Activated CD8-positive, alpha-beta memory T cell treated with anti-CD3 and anti-CD28 coated beads for 24 hours (primary cell): Measurements from ENCODE around the gene CEP83.

Source experiments
- DNase-seq: peaks from one replicate; pipeline ENCODE4 v3.0.0-alpha.2; 2020

CEP83 gene

DNA sequence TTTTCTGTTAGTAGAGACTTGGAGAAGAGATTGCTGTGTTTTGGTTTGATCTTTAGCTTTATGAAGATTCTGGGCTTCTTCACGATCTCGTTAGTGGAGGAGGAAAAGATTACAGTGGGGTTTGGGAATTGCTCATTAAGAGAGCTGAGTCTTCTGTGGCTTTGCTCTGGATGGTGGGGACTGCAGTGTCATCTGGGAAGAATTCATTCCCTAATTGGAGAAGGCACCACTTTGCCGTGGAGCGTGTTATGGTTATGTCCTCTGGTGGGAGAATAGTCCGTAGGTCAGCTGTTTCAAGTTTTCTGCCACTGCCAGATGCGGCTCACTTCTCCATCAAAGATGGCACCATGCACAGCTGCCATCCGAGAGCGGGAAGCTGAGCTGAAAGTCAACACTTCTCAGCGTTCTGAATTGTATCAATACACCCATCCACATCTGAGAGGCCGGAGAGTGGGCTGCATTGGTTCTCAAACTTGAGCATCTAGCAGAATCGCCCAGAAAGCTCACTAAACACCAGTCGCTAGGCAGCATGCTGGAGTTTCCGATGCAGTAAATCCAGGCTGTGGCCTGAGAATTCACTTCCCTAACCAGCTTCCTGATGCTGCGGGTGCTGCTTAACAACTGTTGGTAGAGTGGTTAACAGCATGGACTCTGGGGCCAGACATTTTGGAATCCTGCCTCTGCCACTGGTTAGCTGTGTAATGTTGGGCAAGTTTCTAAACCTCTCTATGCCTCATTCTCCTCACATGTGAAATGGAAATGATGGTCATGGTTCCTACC lies 193.5 kb downstream of the CEP83 start:
- peak; percentile 0 for DNase-seq

DNA sequence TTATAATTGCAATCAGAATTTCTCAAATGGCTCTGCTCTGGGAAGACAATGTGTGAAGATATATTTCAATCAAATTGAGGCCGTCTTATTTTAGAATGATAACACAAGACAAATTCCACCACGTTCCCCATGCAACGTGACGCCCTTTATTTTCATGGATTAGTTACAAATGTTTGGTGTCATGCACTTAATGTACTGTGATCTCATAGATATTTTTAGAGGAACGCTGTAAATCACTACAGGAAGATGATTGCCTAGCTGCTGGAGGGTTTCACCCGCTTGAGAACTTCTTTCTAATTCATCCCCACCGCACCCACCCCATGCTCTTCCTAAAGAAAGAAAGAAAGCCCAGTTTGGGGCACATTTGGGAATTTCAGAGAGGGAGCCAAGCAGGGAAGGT lies 194.1 kb downstream of the CEP83 start:
- no peak for DNase-seq

DNA sequence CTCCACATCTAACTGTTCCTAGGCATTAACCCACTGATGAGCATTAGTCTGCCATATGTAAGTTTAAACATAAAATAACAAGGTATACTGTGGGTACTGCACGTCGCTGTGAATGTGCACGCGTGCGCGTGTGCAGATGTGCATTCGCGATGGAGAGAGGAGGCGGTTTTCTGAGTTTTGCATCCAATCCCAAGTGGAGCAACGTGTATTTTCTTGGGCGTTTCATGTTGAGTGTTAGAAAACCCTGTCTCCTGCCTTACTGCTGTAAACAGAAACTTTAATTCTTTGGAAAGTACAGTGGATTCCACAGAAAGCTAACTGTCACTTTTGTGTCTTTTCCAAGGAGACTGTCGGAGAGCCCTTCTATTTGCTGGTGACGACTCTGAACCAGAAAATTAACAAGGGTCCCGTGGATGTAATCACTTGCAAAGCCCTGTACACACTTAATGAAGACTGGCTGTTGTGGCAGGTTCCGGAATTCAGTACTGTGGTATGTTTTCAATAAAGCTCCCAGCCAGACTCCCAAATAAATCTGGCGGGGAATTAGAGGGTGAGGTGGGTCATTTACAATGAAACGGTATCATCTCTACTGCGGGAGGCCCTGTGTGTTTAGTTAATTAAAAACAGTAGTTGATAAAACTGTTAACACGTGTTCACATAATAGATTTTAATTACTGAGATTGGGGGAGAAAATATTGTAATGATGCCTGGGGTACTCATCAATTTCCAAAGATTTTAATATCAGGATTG lies 194.8 kb downstream of the CEP83 start:
- DNase-seq: peak; percentile 42

DNA sequence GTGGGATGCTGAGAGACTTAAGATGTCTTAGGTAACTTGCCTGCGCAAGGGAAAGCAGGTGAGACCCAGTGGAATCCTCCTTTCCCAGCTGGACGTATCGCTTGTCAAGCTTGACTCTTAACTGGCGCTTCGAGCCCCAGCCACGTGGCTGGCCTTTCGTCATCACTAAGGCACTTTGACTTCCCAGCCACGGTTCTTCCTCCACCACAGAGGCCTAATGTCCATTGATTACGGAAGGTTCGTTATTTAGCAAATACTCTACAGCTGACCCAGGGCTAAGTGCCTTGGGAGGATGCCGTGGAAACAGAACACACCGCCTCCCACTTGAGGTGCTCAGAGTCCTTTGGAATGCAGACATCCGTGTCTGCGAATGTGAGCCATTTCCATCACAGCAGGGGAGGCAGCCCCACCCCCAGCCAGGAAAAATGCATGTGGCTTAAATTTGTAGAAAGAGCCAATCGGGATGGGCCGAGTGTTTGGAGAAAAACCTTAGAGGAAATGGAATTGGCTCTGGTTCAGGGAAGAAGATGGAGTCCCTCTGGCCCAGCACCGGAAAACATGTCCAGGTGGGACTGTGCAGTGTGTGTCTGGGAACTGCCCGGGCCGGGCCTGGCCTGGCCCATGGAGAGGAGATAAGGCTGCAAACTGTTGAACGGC lies 195.6 kb downstream of the CEP83 start:
- DNase-seq: no peak

DNA sequence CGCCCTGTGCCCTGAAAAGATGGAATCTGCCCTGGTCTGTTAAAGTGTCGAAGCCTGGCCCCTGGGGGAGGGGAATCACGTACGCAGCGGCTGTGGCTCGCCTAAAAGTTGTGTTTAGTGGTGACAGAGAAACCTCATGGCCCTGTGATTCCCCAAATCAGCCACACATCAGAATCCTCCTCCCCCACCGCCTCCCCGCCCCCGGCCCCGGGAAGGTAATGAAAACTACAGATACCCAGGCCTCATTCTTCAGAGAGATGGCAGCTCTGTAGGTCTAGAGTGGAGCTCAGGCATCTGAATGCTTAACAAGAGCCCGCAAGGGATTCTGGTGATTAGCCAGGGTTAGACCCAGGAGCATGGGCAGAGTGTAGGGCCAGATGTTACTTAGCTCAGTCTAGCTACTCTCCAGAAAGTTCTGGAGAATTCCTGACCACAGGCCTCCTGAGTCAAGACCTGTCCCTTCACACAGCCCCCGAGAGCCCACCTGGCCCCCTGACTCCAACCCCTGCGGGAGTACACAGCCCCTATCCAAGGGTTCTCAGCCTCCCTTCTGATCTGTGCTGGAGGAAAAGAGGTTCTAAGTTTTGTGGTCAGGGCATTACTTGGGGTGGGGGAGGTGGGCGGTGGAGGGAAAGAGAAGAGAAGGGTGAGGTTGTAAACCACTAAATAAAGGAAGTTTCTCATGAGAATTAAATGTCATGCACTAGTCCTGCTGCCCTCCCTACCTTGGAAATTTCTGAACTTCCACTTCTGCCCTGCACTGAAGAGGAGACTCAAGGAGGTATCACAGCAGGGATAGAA lies 196.5 kb downstream of the CEP83 start:
- DNase-seq: peak; percentile 83

DNA sequence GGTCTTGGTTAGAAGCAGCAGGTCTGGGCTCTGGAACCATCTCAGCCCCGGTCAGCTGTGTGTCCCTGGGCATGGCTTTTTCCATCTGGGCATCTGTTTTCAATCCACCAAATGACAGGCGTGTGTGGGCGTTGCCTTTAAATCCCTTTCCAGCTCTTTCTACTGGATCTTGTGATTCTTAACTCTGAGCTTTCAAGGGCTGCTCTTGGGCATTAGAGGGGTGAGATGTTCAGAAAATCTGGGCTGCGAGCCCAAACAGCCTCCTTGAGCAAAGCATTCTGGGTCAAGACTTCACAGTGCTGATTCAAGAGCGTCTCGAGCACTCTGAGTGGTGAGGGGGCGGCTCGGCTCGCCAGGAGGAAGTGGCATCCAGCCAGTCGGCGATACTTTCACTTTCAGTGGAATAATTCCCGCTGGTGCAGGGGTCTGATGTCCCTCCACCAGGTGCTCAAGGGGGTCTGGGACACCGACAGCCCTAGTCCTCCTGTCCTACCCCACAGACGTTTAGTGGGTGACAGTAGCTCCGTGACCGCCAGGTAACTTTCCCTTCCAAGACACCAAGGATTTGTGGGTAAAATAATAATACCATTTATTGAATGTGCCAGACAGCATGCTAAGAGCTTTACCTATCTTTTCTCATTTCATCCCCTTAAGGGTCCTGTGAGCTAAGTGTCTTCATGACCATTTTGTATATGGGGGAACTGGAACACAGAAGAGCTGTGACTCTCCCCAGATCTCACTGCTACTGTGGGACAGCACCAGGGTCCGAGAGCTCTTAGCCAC lies 197.2 kb downstream of the CEP83 start:
- DNase-seq: peak; percentile 88

DNA sequence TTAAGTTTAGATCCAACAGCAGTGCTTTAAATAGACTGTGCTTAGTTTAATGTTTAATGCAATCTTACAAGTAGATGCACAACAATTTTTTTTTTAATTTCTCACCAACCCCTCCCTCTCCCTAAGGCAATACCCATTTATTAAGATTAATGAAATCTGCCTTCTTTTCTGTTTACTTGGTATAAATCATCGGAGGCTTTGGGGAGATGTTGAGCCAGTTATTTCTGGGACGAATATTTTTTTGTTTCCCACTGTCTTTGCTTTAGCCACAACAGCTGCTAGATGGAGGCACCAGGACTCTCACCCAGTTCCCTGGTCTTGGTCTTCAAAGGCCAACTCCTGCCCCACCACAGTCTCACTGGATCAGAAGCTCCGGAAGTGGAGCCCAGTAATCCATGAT lies 197.9 kb downstream of the CEP83 start:
- DNase-seq: no peak

DNA sequence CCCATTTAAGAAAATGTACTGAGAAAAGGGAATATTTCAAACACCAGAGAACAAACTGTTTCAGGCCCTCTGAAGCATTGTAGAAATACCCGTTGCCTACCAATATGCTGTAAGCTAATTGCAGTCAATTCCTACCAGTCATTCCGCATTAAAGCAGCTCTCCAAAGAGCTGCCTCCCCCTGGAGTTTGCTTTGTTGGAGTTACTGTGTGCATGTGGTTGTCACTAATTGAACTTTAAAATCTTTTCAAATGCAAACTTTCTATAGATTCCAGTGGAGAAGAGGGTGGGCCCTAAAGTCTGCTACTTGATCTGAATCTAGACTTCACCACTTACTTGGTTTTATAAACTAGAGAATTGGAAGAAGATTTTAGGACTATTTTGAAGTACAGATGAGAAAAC lies 198.5 kb downstream of the CEP83 start:
- no peak for DNase-seq

DNA sequence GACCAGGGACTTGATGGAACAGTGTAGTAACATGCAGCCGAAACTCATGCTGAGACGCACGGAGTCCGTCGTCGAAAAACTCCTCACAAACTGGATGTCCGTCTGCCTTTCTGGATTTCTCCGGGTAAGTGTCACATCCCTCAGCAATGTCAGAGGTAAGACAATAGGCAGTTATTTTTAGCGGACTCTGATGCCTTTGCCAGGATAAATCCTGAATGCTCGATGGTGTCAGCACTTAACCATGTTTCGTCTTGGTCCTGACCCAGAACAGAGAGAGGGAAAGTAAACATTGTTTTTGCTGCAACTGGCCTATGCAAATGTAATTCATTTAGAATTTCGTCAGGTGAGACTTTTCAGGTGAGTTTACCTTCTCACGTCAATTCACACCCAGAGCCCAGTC lies 198.9 kb downstream of the CEP83 start:
- no peak for DNase-seq

DNA sequence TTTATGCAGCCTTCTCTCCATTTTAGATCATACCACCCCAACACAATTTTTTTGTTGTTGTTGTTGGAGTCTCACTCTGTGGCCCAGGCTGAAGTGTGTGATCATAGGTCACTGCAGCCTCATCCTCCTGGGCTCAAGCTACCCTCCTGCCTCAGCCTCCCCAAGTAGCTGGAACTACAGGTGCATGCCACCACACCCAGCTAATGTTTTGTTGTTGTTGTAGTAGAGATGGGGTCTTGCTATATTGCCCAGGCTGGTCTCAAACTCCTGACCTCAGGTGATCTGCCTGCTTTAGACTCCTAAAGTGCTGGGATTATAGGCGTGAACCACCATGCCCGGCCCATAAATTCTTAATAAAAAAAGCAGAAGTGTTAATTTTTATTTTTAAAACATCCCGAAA lies 199.7 kb downstream of the CEP83 start:
- DNase-seq: no peak

DNA sequence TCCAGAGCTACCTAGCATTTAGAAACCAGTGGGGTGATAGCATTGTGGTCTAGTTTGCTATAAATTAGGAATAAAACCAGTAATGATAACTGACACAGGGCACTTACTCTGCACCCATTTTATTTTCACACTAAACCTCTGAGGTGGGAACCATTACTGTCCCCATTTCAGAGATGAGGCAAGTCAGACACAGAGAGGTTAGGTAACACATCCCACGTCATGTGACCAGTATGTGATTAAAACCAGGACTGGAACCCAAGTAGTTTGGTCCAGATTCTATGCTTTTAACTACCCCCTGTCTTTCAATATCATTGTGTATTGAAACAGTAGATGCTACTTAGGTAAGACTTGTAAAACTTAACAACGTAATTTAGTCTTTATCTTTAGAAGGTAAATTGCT lies 201.1 kb downstream of the CEP83 start:
- DNase-seq: no peak
